Stomach (tissue), 4 donors: ENCODE data around the gene C16orf90.

Source experiments
- POLR2A ChIP-seq, 4 donors: fragments of 450-650 bp; IDR thresholded peaks; one replicate each; pipeline ENCODE4 v1.6.1; 2016; ENCODE audit warnings: antibody characterized with exemption in 4 of 4, control low read depth in 2 of 4, mild to moderate bottlenecking in 1 of 4, moderate library complexity in 1 of 4
- POLR2AphosphoS5 ChIP-seq, 3 donors: sonication (generic); formaldehyde crosslinking; IDR thresholded peaks; one replicate each; pipeline ENCODE4 v1.6.1; 2016; ENCODE audit warnings: antibody characterized with exemption in 3 of 3
- TF ChIP-seq, protein P1 (sequence below), 7 experiments: fragments of 450-650 bp in 4 of 7; fragments of 200-600 bp in 3 of 7; sonication (generic) in 3 of 7; IDR thresholded peaks; one replicate each; pipeline ENCODE4 v1.5.1; 2016 to 2019; ENCODE audit warnings: antibody characterized with exemption in 7 of 7, control low read depth in 2 of 7, mild to moderate bottlenecking in 1 of 7

DNA sequence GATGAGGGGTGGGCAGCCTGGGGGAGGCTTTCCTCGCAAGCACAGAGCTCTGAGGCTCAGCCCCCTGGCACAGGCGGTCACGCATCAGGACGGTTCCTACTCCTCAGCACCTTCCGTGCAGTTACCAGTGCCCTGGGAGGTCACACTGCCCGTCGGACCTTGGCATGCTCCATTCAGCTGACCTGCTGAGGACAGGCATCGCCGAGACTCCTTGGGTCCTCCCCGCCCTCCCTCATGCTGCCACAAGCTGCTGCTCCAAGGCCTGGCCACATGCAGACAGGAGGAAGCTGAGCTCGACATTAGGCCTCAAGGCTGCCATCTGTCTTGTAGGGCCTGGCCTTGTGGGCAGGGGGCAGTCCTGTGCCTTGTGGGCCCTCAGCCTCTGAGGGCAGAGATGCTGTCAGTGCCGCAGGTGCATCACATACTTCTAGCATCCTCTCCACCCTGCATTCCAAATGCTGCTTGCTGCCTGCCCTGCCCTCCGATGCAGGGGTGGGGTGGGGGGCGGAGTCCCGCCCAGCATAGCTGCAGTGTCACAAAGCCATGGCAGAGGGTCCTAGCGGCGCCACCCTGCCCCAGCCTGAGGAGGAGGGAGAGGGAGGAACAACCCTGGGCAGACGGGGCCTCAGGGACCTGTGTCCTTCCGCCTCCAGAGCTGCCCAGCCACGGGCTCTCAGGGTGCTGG, 9.3 kb downstream of the C16orf90 start:
- TF ChIP-seq, protein P1, sequence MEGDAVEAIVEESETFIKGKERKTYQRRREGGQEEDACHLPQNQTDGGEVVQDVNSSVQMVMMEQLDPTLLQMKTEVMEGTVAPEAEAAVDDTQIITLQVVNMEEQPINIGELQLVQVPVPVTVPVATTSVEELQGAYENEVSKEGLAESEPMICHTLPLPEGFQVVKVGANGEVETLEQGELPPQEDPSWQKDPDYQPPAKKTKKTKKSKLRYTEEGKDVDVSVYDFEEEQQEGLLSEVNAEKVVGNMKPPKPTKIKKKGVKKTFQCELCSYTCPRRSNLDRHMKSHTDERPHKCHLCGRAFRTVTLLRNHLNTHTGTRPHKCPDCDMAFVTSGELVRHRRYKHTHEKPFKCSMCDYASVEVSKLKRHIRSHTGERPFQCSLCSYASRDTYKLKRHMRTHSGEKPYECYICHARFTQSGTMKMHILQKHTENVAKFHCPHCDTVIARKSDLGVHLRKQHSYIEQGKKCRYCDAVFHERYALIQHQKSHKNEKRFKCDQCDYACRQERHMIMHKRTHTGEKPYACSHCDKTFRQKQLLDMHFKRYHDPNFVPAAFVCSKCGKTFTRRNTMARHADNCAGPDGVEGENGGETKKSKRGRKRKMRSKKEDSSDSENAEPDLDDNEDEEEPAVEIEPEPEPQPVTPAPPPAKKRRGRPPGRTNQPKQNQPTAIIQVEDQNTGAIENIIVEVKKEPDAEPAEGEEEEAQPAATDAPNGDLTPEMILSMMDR (IDR thresholded peaks at IDR 0.05), result no peak
- TF ChIP-seq POLR2A (IDR thresholded peaks at IDR 0.05), result no peak
- no peak for TF ChIP-seq POLR2AphosphoS5 (IDR thresholded peaks at IDR 0.05)
